SK-N-SH treated with all-trans-retinoic acid at 6 μM for 48 hours (cell line): ENCODE results near the gene INKA1.
"Not testable (repeated sequence)": the region's sequence is repeated elsewhere in the genome, so short reads cannot be mapped to it uniquely, and the experiment has no call there.

ENCODE experiments used
- ATAC-seq: fragments of 200-7000 bp; cut with Tn5 transposase; 3 replicates; pipeline ENCODE4 v1.9.1; 2020; ENCODE audit warnings: mild to moderate bottlenecking, moderate library complexity
- ARNTL ChIP-seq: fragments of 450-650 bp; formaldehyde crosslinking; IDR thresholded peaks from 2 replicates; pipeline ENCODE4 v1.5.0; 2020; ENCODE audit warnings: low read depth, mild to moderate bottlenecking, moderate library complexity, borderline replicate concordance
- BACH2 ChIP-seq: fragments of 250-450 bp; sonication (Bioruptor Pico); IDR thresholded peaks from 2 replicates; pipeline ENCODE4 v1.9.0; 2021; ENCODE audit warnings: mild to moderate bottlenecking, borderline replicate concordance
- CREB5 ChIP-seq: fragments of 250-450 bp; sonication (Bioruptor Pico); IDR thresholded peaks from 2 replicates; pipeline ENCODE4 v1.5.1; 2020; ENCODE audit warnings: low read depth, mild to moderate bottlenecking, moderate library complexity
- CSRNP3 ChIP-seq: fragments of 250-450 bp; sonication (Bioruptor Pico); IDR thresholded peaks from 2 replicates; pipeline ENCODE4 v1.5.1; 2021; ENCODE audit warnings: mild to moderate bottlenecking, moderate library complexity
- ESRRG ChIP-seq: fragments of 250-450 bp; sonication (Bioruptor Pico); IDR thresholded peaks from 2 replicates; pipeline ENCODE4 v1.6.1; 2021; ENCODE audit warnings: mild to moderate bottlenecking
- GLIS3 ChIP-seq: fragments of 250-450 bp; sonication (Bioruptor Pico); IDR thresholded peaks from 2 replicates; pipeline ENCODE4 v1.5.0; 2020; ENCODE audit warnings: mild to moderate bottlenecking, moderate library complexity
- ISL1 ChIP-seq: fragments of 250-450 bp; sonication (Bioruptor Pico); IDR thresholded peaks from 2 replicates; pipeline ENCODE4 v2.1.2; 2022; ENCODE audit warnings: mild to moderate bottlenecking, moderate library complexity
- OSR1 ChIP-seq: fragments of 250-450 bp; sonication (Bioruptor Pico); IDR thresholded peaks from 2 replicates; pipeline ENCODE4 v1.8.0; 2022; ENCODE audit warnings: moderate library complexity, mild to moderate bottlenecking, inconsistent platforms
- PATZ1 ChIP-seq: fragments of 250-450 bp; sonication (Bioruptor Pico); IDR thresholded peaks from 2 replicates; pipeline ENCODE4 v1.8.0; 2020; ENCODE audit warnings: mild to moderate bottlenecking, moderate library complexity, borderline replicate concordance
- POU6F1 ChIP-seq: fragments of 250-450 bp; sonication (Bioruptor Pico); IDR thresholded peaks from 2 replicates; pipeline ENCODE4 v1.8.0; 2021; ENCODE audit warnings: low read depth, mild to moderate bottlenecking, moderate library complexity, borderline replicate concordance
- PPARA ChIP-seq: fragments of 250-450 bp; sonication (Bioruptor Pico); IDR thresholded peaks from 2 replicates; pipeline ENCODE4 v1.5.0; 2020; ENCODE audit warnings: mild to moderate bottlenecking, borderline replicate concordance
- SNAI2 ChIP-seq: fragments of 250-450 bp; sonication (Bioruptor Pico); IDR thresholded peaks from 2 replicates; pipeline ENCODE4 v1.5.0; 2020; ENCODE audit warnings: mild to moderate bottlenecking, moderate library complexity
- TCF4 ChIP-seq: fragments of 250-450 bp; sonication (Bioruptor Pico); IDR thresholded peaks from 2 replicates; pipeline ENCODE4 v1.8.0; 2021; ENCODE audit warnings: mild to moderate bottlenecking, moderate library complexity, borderline replicate concordance
- TOX ChIP-seq: fragments of 250-450 bp; sonication (Bioruptor Pico); IDR thresholded peaks from 2 replicates; pipeline ENCODE4 v1.8.0; 2021; ENCODE audit warnings: mild to moderate bottlenecking, moderate library complexity, borderline replicate concordance
- ZC3H10 ChIP-seq: fragments of 250-450 bp; sonication (Bioruptor Pico); IDR thresholded peaks from 2 replicates; pipeline ENCODE4 v1.5.1; 2021; ENCODE audit warnings: mild to moderate bottlenecking, moderate library complexity
- ZFP3 ChIP-seq: fragments of 250-450 bp; sonication (Bioruptor Pico); IDR thresholded peaks from 2 replicates; pipeline ENCODE4 v1.5.0; 2020; ENCODE audit warnings: mild to moderate bottlenecking, moderate library complexity
- ZFP30 ChIP-seq: fragments of 450-650 bp; formaldehyde crosslinking; IDR thresholded peaks from 2 replicates; pipeline ENCODE4 v1.5.0; 2022; ENCODE audit warnings: mild to moderate bottlenecking, moderate library complexity
- ZNF565 ChIP-seq: fragments of 450-650 bp; formaldehyde crosslinking; conservative IDR thresholded peaks from 2 replicates; pipeline ENCODE4 v1.5.0; 2020; ENCODE audit warnings: low read depth, mild to moderate bottlenecking, moderate library complexity
- ZNF70 ChIP-seq: fragments of 450-650 bp; formaldehyde crosslinking; IDR thresholded peaks from 2 replicates; pipeline ENCODE4 v1.5.0; 2020; ENCODE audit warnings: mild to moderate bottlenecking, moderate library complexity

The INKA1 gene

GRCh38 chr3:49807431-49808114 lies 4.5 kb downstream of the INKA1 start:
- TF ChIP-seq ZNF565 (no peak), ZNF70 (no peak), ARNTL (no peak), CREB5 (CRISPR knock-in tag) (no peak), OSR1 (CRISPR knock-in tag) (no peak)
- TF ChIP-seq, all 23 proteins: peak for 0
- ATAC-seq = no peak

- TF ChIP-seq ZNF70 (no peak), ZNF565 (no peak)
- ATAC-seq = no peak; the same call in none of the 3 replicates
These were observed 9.9 kb downstream of the INKA1 start for GRCh38 chr3:49812916-49813496.

- no peak for TF ChIP-seq PPARA
- TF ChIP-seq SNAI2 (CRISPR knock-in tag) = no peak
- TF ChIP-seq ZNF565 = no peak
- TF ChIP-seq ESRRG (CRISPR knock-in tag) = no peak
- ATAC-seq = peak; percentile 95
These were observed 10.6 kb downstream of the INKA1 start, which contains the start of gene UBA7 for GRCh38 chr3:49813497-49814174. TSS of gene UBA7 (minus strand) at chr3:49813953. CDS start at chr3:49813787, 166 bp downstream.

- not testable (repeated sequence) for ATAC-seq
These were observed 20.1 kb downstream of the INKA1 start for GRCh38 chr3:49823131-49823530.

GRCh38 chr3:49826016-49826415 lies 23.0 kb downstream of the INKA1 start:
- ATAC-seq = no peak
- TF ChIP-seq TCF4 = no peak
- no peak for TF ChIP-seq TOX (CRISPR knock-in tag)
- no peak for TF ChIP-seq ZFP30 (CRISPR knock-in tag)
- TF ChIP-seq SNAI2 (CRISPR knock-in tag) = no peak
- no peak for TF ChIP-seq ZFP3
- no peak for TF ChIP-seq OSR1 (CRISPR knock-in tag)
- TF ChIP-seq ISL1 (CRISPR knock-in tag) = no peak
- no peak for TF ChIP-seq ESRRG (CRISPR knock-in tag)
- no peak for TF ChIP-seq GLIS3 (CRISPR knock-in tag)
- TF ChIP-seq POU6F1 = no peak
- no peak for TF ChIP-seq ZNF565
- TF ChIP-seq ZC3H10 (CRISPR knock-in tag) = no peak
- no peak for TF ChIP-seq CREB5 (CRISPR knock-in tag)
- no peak for TF ChIP-seq PATZ1 (CRISPR knock-in tag)
- no peak for TF ChIP-seq BACH2 (CRISPR knock-in tag)
- TF ChIP-seq ZNF70 = no peak
- no peak for TF ChIP-seq CSRNP3
